C4-2B (cell line): ENCODE data around the gene ZNF385D.

ENCODE experiments used
- ZFX ChIP-seq: fragments of 450-650 bp; IDR thresholded peaks from 2 replicates; pipeline ENCODE4 v1.6.1; 2017
- TF ChIP-seq, protein P1 (sequence below): fragments of 450-650 bp; conservative IDR thresholded peaks from 2 replicates; pipeline ENCODE4 v1.5.1; 2017; ENCODE audit warnings: mild to moderate bottlenecking

DNA sequence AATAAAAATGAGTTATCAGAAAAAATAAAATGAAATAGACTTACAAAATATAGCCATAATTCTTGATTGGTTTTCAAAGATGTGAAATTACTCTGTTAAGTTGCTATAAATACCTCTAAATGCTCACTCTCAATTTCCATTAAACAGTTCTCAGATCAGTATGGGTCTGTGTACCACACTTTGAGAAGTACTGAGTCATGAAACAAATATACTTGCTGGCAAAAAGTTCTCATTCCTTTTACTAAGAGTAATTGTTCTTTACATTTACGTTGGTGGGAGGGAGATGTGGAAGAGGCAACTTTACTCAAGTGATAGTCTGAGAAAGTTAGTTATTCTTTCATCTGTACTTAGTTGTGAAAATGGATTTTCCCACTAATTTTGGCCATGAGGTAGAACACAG, 96.3 kb downstream of the ZNF385D start:
- TF ChIP-seq, protein P1, sequence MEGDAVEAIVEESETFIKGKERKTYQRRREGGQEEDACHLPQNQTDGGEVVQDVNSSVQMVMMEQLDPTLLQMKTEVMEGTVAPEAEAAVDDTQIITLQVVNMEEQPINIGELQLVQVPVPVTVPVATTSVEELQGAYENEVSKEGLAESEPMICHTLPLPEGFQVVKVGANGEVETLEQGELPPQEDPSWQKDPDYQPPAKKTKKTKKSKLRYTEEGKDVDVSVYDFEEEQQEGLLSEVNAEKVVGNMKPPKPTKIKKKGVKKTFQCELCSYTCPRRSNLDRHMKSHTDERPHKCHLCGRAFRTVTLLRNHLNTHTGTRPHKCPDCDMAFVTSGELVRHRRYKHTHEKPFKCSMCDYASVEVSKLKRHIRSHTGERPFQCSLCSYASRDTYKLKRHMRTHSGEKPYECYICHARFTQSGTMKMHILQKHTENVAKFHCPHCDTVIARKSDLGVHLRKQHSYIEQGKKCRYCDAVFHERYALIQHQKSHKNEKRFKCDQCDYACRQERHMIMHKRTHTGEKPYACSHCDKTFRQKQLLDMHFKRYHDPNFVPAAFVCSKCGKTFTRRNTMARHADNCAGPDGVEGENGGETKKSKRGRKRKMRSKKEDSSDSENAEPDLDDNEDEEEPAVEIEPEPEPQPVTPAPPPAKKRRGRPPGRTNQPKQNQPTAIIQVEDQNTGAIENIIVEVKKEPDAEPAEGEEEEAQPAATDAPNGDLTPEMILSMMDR = no peak
- no peak for TF ChIP-seq ZFX
